Left ventricle myocardium inferior (tissue), 1 donor: Measurements from ENCODE around the gene MEIS2. TPM values are rescaled to one million over a fixed set of nuclear protein-coding genes. Genes with fewer than 3 reads are reported as not detected.

Source experiments
- DNase-seq: peaks from one replicate; pipeline ENCODE4 v3.0.0-alpha.2; 2020
- H3K27ac ChIP-seq: fragments of 200-600 bp; replicated peaks from 2 replicates; pipeline ENCODE4 v1.8.0; 2021
- H3K27me3 ChIP-seq: fragments of 200-600 bp; 2 replicates; pipeline ENCODE4 v1.8.0; 2021; ENCODE audit warnings: low read depth
- H3K36me3 ChIP-seq: fragments of 200-600 bp; 2 replicates; pipeline ENCODE4 v1.8.0; 2021
- H3K4me1 ChIP-seq: fragments of 200-600 bp; 2 replicates; pipeline ENCODE4 v1.8.0; 2021
- H3K4me3 ChIP-seq: fragments of 200-600 bp; 2 replicates; pipeline ENCODE4 v1.8.0; 2021; ENCODE audit warnings: mild to moderate bottlenecking, moderate library complexity
- H3K9me3 ChIP-seq: fragments of 200-600 bp; replicated peaks from 2 replicates; pipeline ENCODE4 v1.8.0; 2021
- CTCF ChIP-seq: fragments of 200-600 bp; IDR thresholded peaks from 2 replicates; pipeline ENCODE4 v1.8.0; 2021; ENCODE audit warnings: antibody characterized with exemption, mild to moderate bottlenecking, borderline replicate concordance
- intact Hi-C: fragments of 100-400 bp; cut with micrococcal nuclease; formaldehyde crosslinking; loops from one replicate; pipeline ENCODE4 v1.11.0; 2022
- total RNA-seq: library from RNA; stranded (reverse); fragmentation: NEBNext Ultra II Directional; extraction: Animal tissue kit (Norgen Biotek cat#: 25700); gene quantifications from one replicate; pipeline ENCODE4 v1.2.1, GENCODE V29; 2021
- donor health status: DM: no; HTN: yes; CAD: no; lungs with severe emphysema.

The MEIS2 gene
- total RNA-seq, 1 donor from 2014 or later = 36.0 TPM

GRCh38 chr15:37115538-37115937 is 15.2 kb upstream of the MEIS2 start:
- peaks cover 4% of the 10 kb centered on the region for H3K4me1 ChIP-seq
- intact Hi-C loops = no loop called here
- H3K36me3 ChIP-seq = no peaks in the 10 kb centered on the region
- DNase-seq = no peak
- no peaks in the 10 kb centered on the region for H3K9me3 ChIP-seq
- no peak overlapping the region for H3K4me3 ChIP-seq
- H3K27ac ChIP-seq = no peak overlapping the region
- TF ChIP-seq CTCF = no peak
- H3K27me3 ChIP-seq = peaks cover 11% of the 10 kb centered on the region

GRCh38 chr15:37112971-37113670 is 12.8 kb upstream of the MEIS2 start:
- H3K27me3 ChIP-seq = peaks cover 28% of the 10 kb centered on the region
- intact Hi-C loops = no loop called here
- peaks cover 13% of the 10 kb centered on the region for H3K4me1 ChIP-seq
- no peak overlapping the region for H3K27ac ChIP-seq
- no peak overlapping the region for H3K4me3 ChIP-seq
- no peaks in the 10 kb centered on the region for H3K36me3 ChIP-seq
- no peaks in the 10 kb centered on the region for H3K9me3 ChIP-seq
- TF ChIP-seq CTCF = no peak
- no peak for DNase-seq

GRCh38 chr15:37112171-37112570 is 11.8 kb upstream of the MEIS2 start:
- no peak for DNase-seq
- peaks cover 13% of the 10 kb centered on the region for H3K4me1 ChIP-seq
- no peak overlapping the region for H3K4me3 ChIP-seq
- intact Hi-C loops = no loop called here
- H3K9me3 ChIP-seq = no peaks in the 10 kb centered on the region
- H3K27me3 ChIP-seq = peaks cover 37% of the 10 kb centered on the region
- H3K27ac ChIP-seq = peak overlapping the region; percentile 97
- no peak for TF ChIP-seq CTCF
- H3K36me3 ChIP-seq = no peaks in the 10 kb centered on the region

GRCh38 chr15:37111427-37111717 is 11.0 kb upstream of the MEIS2 start:
- peak overlapping the region; percentile 97 for H3K27ac ChIP-seq

GRCh38 chr15:37109872-37110572 is 9.7 kb upstream of the MEIS2 start:
- Histone ChIP-seq H3K27me3 (peaks cover 54% of the 10 kb centered on the region), H3K27ac (peak overlapping the region; percentile 97), H3K4me3 (peak overlapping the region; percentile 66), H3K4me1 (peaks cover 23% of the 10 kb centered on the region), H3K9me3 (no peaks in the 10 kb centered on the region), H3K36me3 (no peaks in the 10 kb centered on the region)
- no peak for TF ChIP-seq CTCF
- intact Hi-C loops = loop anchor here (5.0 kb wide), 1 partner anchor 228 kb away; no protein-coding TSS in a partner anchor
- peak; percentile 61 for DNase-seq

More at GRCh38 chr15:37111427-37111717, 11.0 kb upstream of the MEIS2 start:
- H3K9me3 ChIP-seq = no peaks in the 10 kb centered on the region
- H3K4me3 ChIP-seq = peak overlapping the region; percentile 66
- H3K36me3 ChIP-seq = no peaks in the 10 kb centered on the region
- DNase-seq = no peak
- no peak for TF ChIP-seq CTCF
- intact Hi-C loops = no loop called here
- H3K27me3 ChIP-seq = peaks cover 45% of the 10 kb centered on the region
- H3K4me1 ChIP-seq = peaks cover 17% of the 10 kb centered on the region
